NCI-H345 (cell line): Measurements from ENCODE around the gene VAMP8.
"Not testable (repeated sequence)": the region's sequence is repeated elsewhere in the genome, so short reads cannot be mapped to it uniquely, and the experiment has no call there.

Experiments
- DNase-seq: peaks from one replicate; lab custom pipeline; 2025; lab: John Stamatoyannopoulos, UW

VAMP8 gene

GRCh38 chr2:85547089-85547858, 30.1 kb upstream of the VAMP8 start:
- no peak for DNase-seq

GRCh38 chr2:85547859-85548607, 29.4 kb upstream of the VAMP8 start:
- DNase-seq: no peak

GRCh38 chr2:85548608-85548900, 28.8 kb upstream of the VAMP8 start:
- DNase-seq: no peak

GRCh38 chr2:85549095-85549494, 28.3 kb upstream of the VAMP8 start:
- DNase-seq: no peak

- DNase-seq: no peak
Observed at GRCh38 chr2:85549826-85550225, 27.6 kb upstream of the VAMP8 start.

- no peak for DNase-seq
Observed at GRCh38 chr2:85550486-85550885, 26.9 kb upstream of the VAMP8 start.

GRCh38 chr2:85551698-85552678, 25.4 kb upstream of the VAMP8 start:
- peak; percentile 75 for DNase-seq

- no peak for DNase-seq
Observed at GRCh38 chr2:85553184-85553583, 24.2 kb upstream of the VAMP8 start.

- DNase-seq: no peak
Observed at GRCh38 chr2:85554980-85555612, 22.3 kb upstream of the VAMP8 start.

GRCh38 chr2:85557130-85557529, 20.3 kb upstream of the VAMP8 start:
- no peak for DNase-seq

- DNase-seq: no peak
Observed at GRCh38 chr2:85558160-85558559, 19.2 kb upstream of the VAMP8 start.

GRCh38 chr2:85560403-85560726, 17.0 kb upstream of the VAMP8 start:
- DNase-seq: not testable (repeated sequence)

GRCh38 chr2:85560812-85561279, 16.5 kb upstream of the VAMP8 start:
- DNase-seq: no peak

GRCh38 chr2:85561280-85562212, 15.8 kb upstream of the VAMP8 start, which contains the start of gene GGCX:
Gene GGCX, minus strand, starts transcription at chr2:85561493. Its CDS starts 65 bp downstream, at chr2:85561428.
- peak; percentile 96 for DNase-seq

- no peak for DNase-seq
Observed at GRCh38 chr2:85564144-85564563, 13.2 kb upstream of the VAMP8 start.

GRCh38 chr2:85566265-85566664, 11.1 kb upstream of the VAMP8 start:
- DNase-seq: no peak

GRCh38 chr2:85575739-85576138, 1.6 kb upstream of the VAMP8 start:
- no peak for DNase-seq

GRCh38 chr2:85577063-85577385, 362 bp upstream of the VAMP8 start:
- no peak for DNase-seq

- no peak for DNase-seq
Observed at GRCh38 chr2:85578243-85579180, 1.1 kb downstream of the VAMP8 start.
